ENCODE data around the gene DDX21. TPM values are rescaled to one million over a fixed set of nuclear protein-coding genes. Genes with fewer than 3 reads are reported as not detected.
A peak's percentile ranks its signal among the peaks of the same experiment; 100 is the strongest.

DDX21 gene
- total and polyA plus RNA-seq, 2 donors (not counting 3 experiments of a cell fraction or from before 2014, with no cell fraction given), result 33.4 to 98.1 TPM

GRCh38 chr10:68963151-68963550, 7.2 kb downstream of the DDX21 start:
- peaks cover 22 to 54% of the 10 kb centered on the region in 2 experiments for H3K36me3 ChIP-seq (ENCODE audit: control insufficient read depth in 2 of 2, extremely low read depth in 1 of 2, insufficient read depth in 2 of 2, low read length in 2 of 2)
- FAIRE-seq, result no peak
- H3K9ac ChIP-seq (replicated peaks; ENCODE audit: extremely low read depth, insufficient read depth, low read length), result no peak overlapping the region
- H4K20me1 ChIP-seq (replicated peaks; ENCODE audit: control insufficient read depth, extremely low read depth, insufficient read depth, low read length), result peaks cover 11% of the 10 kb centered on the region
- intact Hi-C loops (cut with micrococcal nuclease) (no loop called here), dilution Hi-C loops (cut with MboI; ENCODE audit: extremely low pct_ligation_motif_present, low sequenced_read_pairs) (no loop called here)
- H3K27ac ChIP-seq (ENCODE audit: insufficient read depth, low read depth, low read length), result no peak overlapping the region
- CTCF ChIA-PET, result no interaction called here
- POLR2A ChIA-PET, result no interaction called here
- H2AFZ ChIP-seq (ENCODE audit: low read depth, low read length), result no peak overlapping the region
- no peaks in the 10 kb centered on the region for H3K9me3 ChIP-seq (replicated peaks; ENCODE audit: control insufficient read depth, insufficient read depth, low read length)
- DNase-seq (ENCODE audit: low read depth, low spot score), result peak; percentile 23
- H3K4me1 ChIP-seq (ENCODE audit: control insufficient read depth, extremely low read depth, insufficient read depth, low read length), result peaks cover 6% of the 10 kb centered on the region
- no peak overlapping the region for H3K4me2 ChIP-seq (ENCODE audit: insufficient read depth, low read length)
- BruUV-seq (replicated peaks), result no TSS peak
- TF ChIP-seq EZH2 (IDR thresholded peaks at IDR 0.05; ENCODE audit: borderline replicate concordance, low read depth, low read length, severe bottlenecking) (no peak), FOS (IDR thresholded peaks at IDR 0.05; ENCODE audit: borderline replicate concordance, insufficient read depth, low read length) (no peak), GATA2 (IDR thresholded peaks at IDR 0.05; ENCODE audit: insufficient read depth, insufficient read length, low read depth, low read length) (no peak), POLR2A (IDR thresholded peaks at IDR 0.05; ENCODE audit: low read depth, low read length) (no peak), JUN (IDR thresholded peaks at IDR 0.05; ENCODE audit: borderline replicate concordance, insufficient read depth, insufficient read length, low read depth) (no peak), MAX (IDR thresholded peaks at IDR 0.05; ENCODE audit: insufficient read depth, insufficient read length) (no peak), MYC (IDR thresholded peaks at IDR 0.05; ENCODE audit: low read depth, low read length) (no peak), POLR2AphosphoS5 (IDR thresholded peaks at IDR 0.05; ENCODE audit: insufficient read depth, low read depth, low read length) (no peak)
- TF ChIP-seq, protein P1, sequence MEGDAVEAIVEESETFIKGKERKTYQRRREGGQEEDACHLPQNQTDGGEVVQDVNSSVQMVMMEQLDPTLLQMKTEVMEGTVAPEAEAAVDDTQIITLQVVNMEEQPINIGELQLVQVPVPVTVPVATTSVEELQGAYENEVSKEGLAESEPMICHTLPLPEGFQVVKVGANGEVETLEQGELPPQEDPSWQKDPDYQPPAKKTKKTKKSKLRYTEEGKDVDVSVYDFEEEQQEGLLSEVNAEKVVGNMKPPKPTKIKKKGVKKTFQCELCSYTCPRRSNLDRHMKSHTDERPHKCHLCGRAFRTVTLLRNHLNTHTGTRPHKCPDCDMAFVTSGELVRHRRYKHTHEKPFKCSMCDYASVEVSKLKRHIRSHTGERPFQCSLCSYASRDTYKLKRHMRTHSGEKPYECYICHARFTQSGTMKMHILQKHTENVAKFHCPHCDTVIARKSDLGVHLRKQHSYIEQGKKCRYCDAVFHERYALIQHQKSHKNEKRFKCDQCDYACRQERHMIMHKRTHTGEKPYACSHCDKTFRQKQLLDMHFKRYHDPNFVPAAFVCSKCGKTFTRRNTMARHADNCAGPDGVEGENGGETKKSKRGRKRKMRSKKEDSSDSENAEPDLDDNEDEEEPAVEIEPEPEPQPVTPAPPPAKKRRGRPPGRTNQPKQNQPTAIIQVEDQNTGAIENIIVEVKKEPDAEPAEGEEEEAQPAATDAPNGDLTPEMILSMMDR (IDR thresholded peaks at IDR 0.05; ENCODE audit: extremely low read depth in 1 of 2, insufficient read depth in 1 of 2, low read depth in 1 of 2, low read length in 2 of 2), result no peak
- H3K9me1 ChIP-seq (replicated peaks; ENCODE audit: control insufficient read depth, extremely low read depth, insufficient read depth, low read length), result no peaks in the 10 kb centered on the region
- H3K4me3 ChIP-seq (replicated peaks in 1 of 3; ENCODE audit: insufficient read depth in 1 of 3, low read depth in 1 of 3, low read length in 3 of 3), result no peak overlapping the region
- no peaks in the 10 kb centered on the region for H3K27me3 ChIP-seq (ENCODE audit: control insufficient read depth in 2 of 2, insufficient read depth in 2 of 2, low read length in 2 of 2)
- peaks cover 77% of the 10 kb centered on the region for H3K79me2 ChIP-seq (ENCODE audit: control insufficient read depth, insufficient read depth, low read length)

Measured in endothelial cell of umbilical vein (primary cell).